ENCODE results near the gene CFAP99. TPM values are rescaled to one million over a fixed set of nuclear protein-coding genes. Genes with fewer than 3 reads are reported as not detected.
A peak's percentile ranks its signal among the peaks of the same experiment; 100 is the strongest.

The CFAP99 gene
- total RNA-seq, 4 donors from 2014 or later: 0.32 to 0.60 TPM; not detected in 2

GRCh38 chr4:2497324-2497723 lies 78.6 kb downstream of the CFAP99 start:
- ATAC-seq (ENCODE audit: low FRiP score) (no peak), DNase-seq (ENCODE audit: low spot score) (no peak)
- no peak for TF ChIP-seq CTCF (IDR thresholded peaks at IDR 0.05)

GRCh38 chr4:2497931-2498330 lies 79.2 kb downstream of the CFAP99 start:
- TF ChIP-seq CTCF (IDR thresholded peaks at IDR 0.05): no peak
- DNase-seq (ENCODE audit: low spot score): no peak
- ATAC-seq (ENCODE audit: low FRiP score): peak; percentile 30

- DNase-seq (ENCODE audit: low spot score) (no peak), ATAC-seq (ENCODE audit: low FRiP score) (no peak)
- no peak for TF ChIP-seq CTCF (IDR thresholded peaks at IDR 0.05)
Measured at GRCh38 chr4:2500547-2500946, 81.8 kb downstream of the CFAP99 start.

- no peak for TF ChIP-seq CTCF (IDR thresholded peaks at IDR 0.05)
- ATAC-seq (ENCODE audit: low FRiP score) (no peak), DNase-seq (ENCODE audit: low spot score) (no peak)
Measured at GRCh38 chr4:2501034-2501594, 82.4 kb downstream of the CFAP99 start.

- ATAC-seq (ENCODE audit: low FRiP score): no peak
- TF ChIP-seq CTCF (IDR thresholded peaks at IDR 0.05): no peak
- no peak for DNase-seq (ENCODE audit: low spot score)
Measured at GRCh38 chr4:2503809-2504208, 85.1 kb downstream of the CFAP99 start.

GRCh38 chr4:2507259-2507658 lies 88.5 kb downstream of the CFAP99 start:
- ATAC-seq (ENCODE audit: low FRiP score) (no peak), DNase-seq (ENCODE audit: low spot score) (no peak)
- TF ChIP-seq CTCF (IDR thresholded peaks at IDR 0.05): no peak

- DNase-seq (ENCODE audit: low spot score): no peak
- ATAC-seq (ENCODE audit: low FRiP score): no peak
- TF ChIP-seq CTCF (IDR thresholded peaks at IDR 0.05): no peak
Measured at GRCh38 chr4:2507855-2508254, 89.1 kb downstream of the CFAP99 start.
